Osteoblast (primary cell): ENCODE results near the gene NACC2. TPM values are rescaled to one million over a fixed set of nuclear protein-coding genes. Genes with fewer than 3 reads are reported as not detected.

ENCODE experiments used
- DNase-seq: peaks from one replicate; pipeline ENCODE4 v3.0.0; 2011; ENCODE audit warnings: low spot score, mixed read lengths; ENCODE audit not compliant: insufficient read length; ENCODE audit errors: missing footprints
- H2AFZ ChIP-seq: 2 replicates; pipeline ENCODE4 v1.6.0; 2011; ENCODE audit warnings: mild to moderate bottlenecking, low read length
- H3K27ac ChIP-seq: 2 replicates; pipeline ENCODE4 v1.5.1; 2011; ENCODE audit warnings: mild to moderate bottlenecking, low read depth, low read length, moderate library complexity
- H3K27me3 ChIP-seq: 2 replicates; pipeline ENCODE4 v1.6.0; 2012; ENCODE audit warnings: mild to moderate bottlenecking, control low read depth, inconsistent platforms, low read length, moderate library complexity; ENCODE audit not compliant: insufficient read depth
- H3K36me3 ChIP-seq: 2 replicates; pipeline ENCODE4 v1.5.1; 2011; ENCODE audit warnings: mild to moderate bottlenecking, low read length, control low read depth, moderate library complexity; ENCODE audit not compliant: insufficient read depth
- H3K4me1 ChIP-seq: 2 replicates; pipeline ENCODE4 v1.5.1; 2011; ENCODE audit warnings: mild to moderate bottlenecking, low read length, control low read depth, moderate library complexity; ENCODE audit not compliant: insufficient read depth
- H3K4me2 ChIP-seq: 2 replicates; pipeline ENCODE4 v1.6.0; 2011; ENCODE audit warnings: mild to moderate bottlenecking, low read length; ENCODE audit not compliant: insufficient read depth
- H3K4me3 ChIP-seq: fragments of 200-600 bp; sonication (generic); 3 replicates; pipeline ENCODE4 v1.5.1; 2012; ENCODE audit warnings: mild to moderate bottlenecking, low read length, inconsistent platforms; ENCODE audit not compliant: insufficient read depth
- H3K79me2 ChIP-seq: 2 replicates; pipeline ENCODE4 v1.6.0; 2012; ENCODE audit warnings: mild to moderate bottlenecking, low read length, control low read depth, inconsistent platforms; ENCODE audit not compliant: insufficient read depth
- H3K9me3 ChIP-seq: 2 replicates; pipeline ENCODE4 v1.5.1; 2011; ENCODE audit warnings: low read depth, low read length, control low read depth
- H4K20me1 ChIP-seq: 2 replicates; pipeline ENCODE4 v1.6.0; 2012; ENCODE audit warnings: mild to moderate bottlenecking, low read length, control low read depth; ENCODE audit not compliant: insufficient read depth
- total RNA-seq: library from RNA; depleted of rRNA; stranded (reverse); fragments of >200 nt; gene quantifications from 2 replicates; pipeline ENCODE4 v1.2.3, GENCODE V29; 2012
- TF ChIP-seq, protein P1 (sequence below): IDR thresholded peaks from 2 replicates; pipeline ENCODE4 v1.5.1; 2011; ENCODE audit warnings: mild to moderate bottlenecking, low read depth, low read length, moderate library complexity; ENCODE audit errors: extremely low read depth

The NACC2 gene
- total RNA-seq, 1 donor, result 32.9 TPM

DNA sequence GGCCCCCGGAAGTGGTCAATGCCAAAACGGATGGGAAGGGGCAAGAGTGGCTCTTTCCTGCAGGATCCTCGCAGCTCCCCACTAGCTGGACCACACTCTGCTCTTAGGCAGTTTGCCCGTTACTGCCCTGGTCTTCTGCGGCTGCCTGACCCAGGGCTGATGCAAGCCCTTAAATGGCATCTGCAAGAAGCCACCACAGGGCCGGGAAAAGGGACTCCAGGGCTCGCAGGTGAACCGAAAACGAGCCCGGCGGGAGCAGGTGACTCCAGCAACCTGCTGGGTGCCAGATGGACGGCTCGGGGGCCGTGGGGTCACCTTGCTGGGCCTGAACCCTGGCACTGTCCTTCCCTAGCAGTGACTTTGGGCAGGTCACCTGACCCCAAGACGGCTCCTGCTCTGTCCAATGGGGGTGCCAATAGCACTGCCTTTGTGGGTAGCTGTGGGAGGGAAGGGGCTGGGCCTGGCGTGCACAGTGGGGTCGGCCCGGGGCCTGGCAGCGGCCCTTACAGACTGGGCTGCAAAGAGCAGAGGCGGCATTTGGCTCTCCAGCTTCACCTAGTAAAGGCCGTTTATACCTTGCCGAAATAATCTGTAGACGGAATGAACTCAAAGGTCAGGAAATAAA lies 22.3 kb upstream of the NACC2 start:
- peak overlapping the region; percentile 28 for H3K27ac ChIP-seq
- H3K36me3 ChIP-seq, result peaks cover 20% of the 10 kb centered on the region
- no peaks in the 10 kb centered on the region for H3K9me3 ChIP-seq
- TF ChIP-seq, protein P1, sequence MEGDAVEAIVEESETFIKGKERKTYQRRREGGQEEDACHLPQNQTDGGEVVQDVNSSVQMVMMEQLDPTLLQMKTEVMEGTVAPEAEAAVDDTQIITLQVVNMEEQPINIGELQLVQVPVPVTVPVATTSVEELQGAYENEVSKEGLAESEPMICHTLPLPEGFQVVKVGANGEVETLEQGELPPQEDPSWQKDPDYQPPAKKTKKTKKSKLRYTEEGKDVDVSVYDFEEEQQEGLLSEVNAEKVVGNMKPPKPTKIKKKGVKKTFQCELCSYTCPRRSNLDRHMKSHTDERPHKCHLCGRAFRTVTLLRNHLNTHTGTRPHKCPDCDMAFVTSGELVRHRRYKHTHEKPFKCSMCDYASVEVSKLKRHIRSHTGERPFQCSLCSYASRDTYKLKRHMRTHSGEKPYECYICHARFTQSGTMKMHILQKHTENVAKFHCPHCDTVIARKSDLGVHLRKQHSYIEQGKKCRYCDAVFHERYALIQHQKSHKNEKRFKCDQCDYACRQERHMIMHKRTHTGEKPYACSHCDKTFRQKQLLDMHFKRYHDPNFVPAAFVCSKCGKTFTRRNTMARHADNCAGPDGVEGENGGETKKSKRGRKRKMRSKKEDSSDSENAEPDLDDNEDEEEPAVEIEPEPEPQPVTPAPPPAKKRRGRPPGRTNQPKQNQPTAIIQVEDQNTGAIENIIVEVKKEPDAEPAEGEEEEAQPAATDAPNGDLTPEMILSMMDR, result no peak
- no peak for DNase-seq
- no peak overlapping the region for H2AFZ ChIP-seq
- H3K4me1 ChIP-seq, result peaks cover 12% of the 10 kb centered on the region
- H3K4me2 ChIP-seq, result peak overlapping the region; percentile 87
- peaks cover 38% of the 10 kb centered on the region for H3K79me2 ChIP-seq
- H4K20me1 ChIP-seq, result peaks cover 13% of the 10 kb centered on the region
- H3K4me3 ChIP-seq, result peak overlapping the region; percentile 86
- H3K27me3 ChIP-seq, result no peaks in the 10 kb centered on the region

DNA sequence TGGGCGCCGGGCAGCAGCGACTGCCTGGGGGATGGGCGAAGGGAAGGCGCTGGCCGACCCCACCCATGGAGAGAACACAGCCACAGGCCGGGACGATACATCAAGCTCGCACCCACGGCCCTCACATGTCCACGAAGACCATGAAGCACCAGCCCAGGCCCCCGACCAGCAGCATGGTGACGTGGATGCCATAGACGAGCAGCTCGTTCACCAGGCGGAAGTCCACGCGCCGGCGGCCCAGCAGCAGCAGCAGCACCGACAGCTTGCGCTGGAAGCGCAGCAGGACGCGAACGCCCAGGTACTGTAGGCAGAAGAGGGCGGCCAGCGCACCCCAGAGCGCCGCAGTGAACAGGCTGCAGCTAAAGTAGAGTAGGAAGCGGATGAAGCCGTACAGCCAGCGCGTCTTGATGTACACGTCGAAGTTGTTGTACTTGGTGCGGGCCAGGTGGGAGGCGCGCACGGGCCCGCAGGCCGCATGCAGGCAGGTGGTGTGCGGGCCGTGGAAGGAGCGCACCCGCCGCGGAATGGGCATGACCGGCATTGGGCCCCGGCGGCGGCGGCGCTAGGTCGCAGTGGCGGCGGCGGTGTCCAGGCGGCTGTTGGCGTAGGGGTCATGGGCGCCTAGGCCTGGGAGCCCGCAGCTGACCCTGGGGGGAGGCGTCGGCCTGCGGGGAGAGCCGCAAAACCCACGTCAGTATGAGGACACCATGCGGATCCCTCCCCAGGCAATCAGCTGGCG lies 21.4 kb upstream of the NACC2 start:
- Histone ChIP-seq H3K4me2 (no peak overlapping the region), H3K4me1 (peaks cover 12% of the 10 kb centered on the region), H3K27ac (no peak overlapping the region), H3K9me3 (no peaks in the 10 kb centered on the region), H3K27me3 (no peaks in the 10 kb centered on the region), H3K79me2 (peaks cover 38% of the 10 kb centered on the region), H3K36me3 (peaks cover 20% of the 10 kb centered on the region), H4K20me1 (peaks cover 13% of the 10 kb centered on the region), H3K4me3 (no peak overlapping the region), H2AFZ (no peak overlapping the region)
- TF ChIP-seq, protein P1, result no peak
- no peak for DNase-seq

DNA sequence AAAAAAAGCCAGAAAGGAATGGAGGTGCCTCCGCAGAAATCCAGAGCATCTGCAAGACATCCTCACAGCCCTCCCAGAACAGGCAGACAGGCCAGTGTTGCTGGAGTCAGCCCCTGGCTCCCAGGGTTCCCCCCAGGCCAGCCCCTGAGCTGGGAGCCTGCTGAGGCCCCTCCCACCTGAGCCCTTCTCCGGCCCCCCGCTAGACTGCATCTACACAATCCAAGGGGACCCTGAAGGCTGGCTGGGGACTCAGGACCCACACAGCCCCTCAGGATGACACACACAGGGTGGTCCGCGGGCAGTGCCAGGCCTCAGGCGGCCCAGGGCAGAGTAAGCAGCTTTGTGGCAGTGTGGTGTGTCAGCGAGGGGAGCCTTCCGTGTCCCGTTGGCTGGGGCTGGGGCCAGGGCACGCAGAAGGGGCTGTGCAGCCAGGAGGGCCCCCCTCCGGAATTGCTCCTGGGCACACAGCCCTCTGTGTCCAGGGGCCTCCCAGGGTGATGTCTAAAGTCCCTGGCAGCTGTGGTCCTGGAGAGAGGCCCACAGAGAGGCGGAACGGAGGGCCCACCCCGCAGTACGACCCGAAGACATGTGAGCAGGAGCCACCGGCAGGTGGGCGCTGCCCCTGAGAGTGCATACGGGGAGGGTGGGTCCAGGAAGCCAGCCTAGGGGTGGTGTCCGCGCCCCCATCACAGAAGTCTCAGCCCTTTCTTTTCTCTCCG lies 20.7 kb upstream of the NACC2 start:
- no peaks in the 10 kb centered on the region for H3K27me3 ChIP-seq
- TF ChIP-seq, protein P1, result no peak

DNA sequence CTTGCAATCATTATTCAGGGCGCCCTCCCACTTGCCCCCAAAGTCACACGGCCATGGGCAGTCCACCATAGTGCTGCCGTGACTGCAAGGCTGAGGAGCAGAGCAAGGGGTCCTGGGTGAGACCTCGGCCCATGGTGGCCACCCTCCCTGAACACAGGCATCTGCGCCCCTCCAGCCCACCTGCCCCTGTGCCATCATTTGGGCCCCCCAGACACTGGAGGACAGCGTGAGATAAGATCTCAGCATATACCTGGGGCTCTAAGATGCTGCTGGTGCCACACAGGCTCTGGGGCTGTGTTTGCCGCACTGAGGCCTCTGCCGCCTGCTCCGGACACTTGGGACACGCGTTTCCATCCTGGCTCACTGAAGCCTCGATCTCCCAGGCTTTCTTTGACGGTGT lies 20.1 kb upstream of the NACC2 start:
- Histone ChIP-seq H3K36me3 (peaks cover 20% of the 10 kb centered on the region), H3K27ac (no peak overlapping the region), H3K4me3 (no peak overlapping the region), H3K4me1 (peaks cover 15% of the 10 kb centered on the region), H3K27me3 (no peaks in the 10 kb centered on the region), H3K4me2 (no peak overlapping the region), H4K20me1 (peaks cover 13% of the 10 kb centered on the region), H2AFZ (no peak overlapping the region), H3K79me2 (peaks cover 38% of the 10 kb centered on the region), H3K9me3 (no peaks in the 10 kb centered on the region)
- no peak for DNase-seq
- TF ChIP-seq, protein P1, result no peak

More for the DNA sequence above, 20.7 kb upstream of the NACC2 start:
- H3K36me3 ChIP-seq, result peaks cover 20% of the 10 kb centered on the region
- H3K9me3 ChIP-seq, result no peaks in the 10 kb centered on the region
- H2AFZ ChIP-seq, result no peak overlapping the region
- peaks cover 13% of the 10 kb centered on the region for H4K20me1 ChIP-seq
- peaks cover 38% of the 10 kb centered on the region for H3K79me2 ChIP-seq
- H3K4me1 ChIP-seq, result peaks cover 12% of the 10 kb centered on the region
- no peak overlapping the region for H3K4me3 ChIP-seq
- no peak for DNase-seq
- H3K4me2 ChIP-seq, result no peak overlapping the region
- H3K27ac ChIP-seq, result no peak overlapping the region
